ENCODE measurements around the gene SCFD2.

Gene SCFD2

GRCh38 chr4:52947401-52948056, 418.3 kb downstream of the SCFD2 start:
- no peak for TF ChIP-seq POLR2A (IDR thresholded peaks at IDR 0.05; ENCODE audit: low read depth, low read length)
- no peak for FAIRE-seq
- no peak for DNase-seq (ENCODE audit: insufficient read length, low spot score)

DNA sequence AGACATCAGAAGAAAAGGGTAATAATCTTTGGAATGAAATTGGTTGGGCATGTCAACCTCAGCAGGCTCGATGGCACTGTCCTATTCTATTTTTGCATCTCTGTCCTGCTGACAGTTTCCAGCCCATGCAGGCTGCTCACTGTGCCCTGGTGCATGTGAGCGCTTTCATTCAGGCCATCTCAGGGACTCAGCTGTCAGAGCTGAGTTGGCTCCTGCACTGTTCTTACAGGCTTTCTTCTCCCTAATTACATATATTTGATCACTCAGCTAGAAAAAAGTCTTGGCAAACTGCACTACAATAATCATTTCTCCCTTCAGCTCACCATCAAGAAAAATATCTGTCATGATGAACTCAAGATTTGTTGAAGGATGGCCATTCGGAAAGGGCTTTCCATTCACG, 419.0 kb downstream of the SCFD2 start:
- DNase-seq (ENCODE audit: insufficient read length, low spot score) (no peak), FAIRE-seq (no peak)
- TF ChIP-seq POLR2A (IDR thresholded peaks at IDR 0.05; ENCODE audit: low read depth, low read length), result no peak

DNA sequence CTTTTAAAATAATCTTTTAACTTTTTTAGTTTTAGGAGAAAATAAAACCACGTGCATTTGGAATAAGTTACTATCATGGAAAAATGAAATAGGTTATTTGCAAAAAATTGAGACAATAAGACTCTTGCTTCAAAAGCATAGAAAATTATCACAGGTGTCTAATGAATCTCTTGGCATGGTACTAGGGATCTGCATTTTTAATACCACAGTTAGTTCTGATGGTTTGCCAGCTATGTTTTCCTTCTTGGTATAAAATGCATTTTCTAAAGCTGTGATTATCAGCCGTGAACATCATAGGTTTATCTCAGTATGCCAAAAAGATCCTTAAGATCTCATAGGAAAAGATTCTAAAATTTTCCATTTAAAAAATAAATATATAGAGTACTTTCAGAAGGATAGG, 419.9 kb downstream of the SCFD2 start:
- no peak for FAIRE-seq
- no peak for TF ChIP-seq POLR2A (IDR thresholded peaks at IDR 0.05; ENCODE audit: low read depth, low read length)
- no peak for DNase-seq (ENCODE audit: insufficient read length, low spot score)

GRCh38 chr4:52945326-52945898, 420.4 kb downstream of the SCFD2 start:
- TF ChIP-seq POLR2A (IDR thresholded peaks at IDR 0.05; ENCODE audit: low read depth, low read length), result no peak
- FAIRE-seq, result no peak
- DNase-seq (ENCODE audit: insufficient read length, low spot score), result no peak

- DNase-seq (ENCODE audit: insufficient read length, low spot score) (no peak), FAIRE-seq (no peak)
- TF ChIP-seq POLR2A (IDR thresholded peaks at IDR 0.05; ENCODE audit: low read depth, low read length), result no peak
These were observed 422.2 kb downstream of the SCFD2 start for GRCh38 chr4:52943677-52944076.

GRCh38 chr4:52942936-52943335, 422.9 kb downstream of the SCFD2 start:
- DNase-seq (ENCODE audit: insufficient read length, low spot score) (no peak), FAIRE-seq (no peak)
- TF ChIP-seq POLR2A (IDR thresholded peaks at IDR 0.05; ENCODE audit: low read depth, low read length), result no peak

DNA sequence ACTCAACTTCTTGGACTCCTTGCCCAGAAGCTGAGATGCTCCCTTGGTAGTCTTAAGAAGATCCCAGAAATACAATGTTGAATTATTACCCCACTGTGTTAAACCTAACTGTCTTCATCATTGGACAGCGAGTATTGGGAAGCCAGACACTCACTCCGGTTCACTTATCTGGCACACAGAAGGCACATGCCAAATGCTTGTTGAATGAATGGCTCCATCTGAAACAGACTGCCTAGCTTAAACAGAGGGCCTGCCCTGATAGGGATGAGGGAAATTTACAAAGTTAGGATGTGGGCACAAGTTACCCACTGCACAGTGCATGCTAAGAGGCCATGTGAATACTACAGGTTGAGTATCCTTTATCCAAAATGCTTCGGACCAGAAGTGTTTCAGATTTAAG, 424.4 kb downstream of the SCFD2 start:
- TF ChIP-seq POLR2A (IDR thresholded peaks at IDR 0.05; ENCODE audit: low read depth, low read length), result no peak
- FAIRE-seq (no peak), DNase-seq (ENCODE audit: insufficient read length, low spot score) (no peak)

GRCh38 chr4:52939739-52940138, 426.1 kb downstream of the SCFD2 start:
- FAIRE-seq, result no peak

DNA sequence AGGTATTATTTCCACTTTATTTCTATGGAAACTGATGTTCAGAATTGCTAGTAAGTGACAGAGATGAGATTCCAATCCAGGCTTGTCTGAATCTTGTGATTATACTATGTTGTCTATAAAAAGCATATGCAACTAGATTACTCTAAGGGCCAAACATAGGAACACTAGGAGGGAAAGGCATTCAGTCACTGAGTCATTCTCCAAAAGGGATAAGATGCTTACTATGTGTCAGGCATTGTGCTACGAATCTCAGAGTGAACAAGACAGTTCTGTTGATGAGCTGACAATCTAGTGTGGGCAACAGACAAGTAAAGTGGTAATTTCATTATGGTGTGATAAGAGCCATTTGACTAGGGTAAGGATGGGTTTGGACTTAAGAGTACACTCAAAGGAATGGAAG, 426.5 kb downstream of the SCFD2 start:
- DNase-seq (ENCODE audit: insufficient read length, low spot score), result no peak
- no peak for FAIRE-seq
- TF ChIP-seq POLR2A (IDR thresholded peaks at IDR 0.05; ENCODE audit: low read depth, low read length), result no peak

More at GRCh38 chr4:52939739-52940138, 426.1 kb downstream of the SCFD2 start:
- no peak for DNase-seq (ENCODE audit: insufficient read length, low spot score)
- no peak for TF ChIP-seq POLR2A (IDR thresholded peaks at IDR 0.05; ENCODE audit: low read depth, low read length)

DNA sequence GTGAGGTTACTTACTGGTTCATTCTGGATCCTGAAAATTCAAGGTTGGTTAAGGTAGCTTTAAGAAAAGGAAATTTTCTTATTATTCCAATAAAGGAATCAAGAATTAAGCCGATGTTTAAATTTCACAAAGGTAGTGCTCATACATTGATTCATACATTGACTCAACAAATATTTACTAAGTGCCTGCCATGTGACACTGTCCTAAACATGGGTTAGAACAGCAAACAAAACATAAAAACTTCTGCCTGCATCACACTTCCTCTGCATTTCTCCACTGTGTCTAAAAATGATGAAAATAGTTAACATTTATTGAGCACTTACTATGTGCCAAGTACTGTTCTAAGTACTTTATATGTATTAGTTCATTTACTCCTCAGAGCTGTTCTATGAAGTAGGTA, 428.0 kb downstream of the SCFD2 start:
- DNase-seq (ENCODE audit: insufficient read length, low spot score) (no peak), FAIRE-seq (no peak)
- no peak for TF ChIP-seq POLR2A (IDR thresholded peaks at IDR 0.05; ENCODE audit: low read depth, low read length)

DNA sequence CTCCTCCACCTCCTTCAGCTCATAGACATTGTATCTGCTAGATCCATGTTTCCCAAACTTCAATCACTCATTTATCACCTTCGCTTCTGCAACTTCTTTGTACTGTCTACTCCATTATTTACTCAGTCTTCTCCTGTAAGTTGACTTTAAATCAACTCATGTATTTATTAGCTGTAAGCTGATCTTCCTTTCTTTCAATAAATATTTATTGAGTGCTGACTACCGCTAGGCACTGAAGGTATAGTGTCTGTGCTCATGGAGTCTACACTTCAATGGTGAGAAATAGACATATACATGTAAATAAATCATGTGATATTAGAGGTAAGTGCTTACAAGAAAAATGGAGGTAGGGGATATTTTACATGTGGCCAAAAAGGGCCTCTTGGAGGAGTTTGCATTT, 429.1 kb downstream of the SCFD2 start:
- FAIRE-seq, result no peak
- no peak for TF ChIP-seq POLR2A (IDR thresholded peaks at IDR 0.05; ENCODE audit: low read depth, low read length)
- no peak for DNase-seq (ENCODE audit: insufficient read length, low spot score)

GRCh38 chr4:52935317-52935716, 430.5 kb downstream of the SCFD2 start:
- TF ChIP-seq POLR2A (IDR thresholded peaks at IDR 0.05; ENCODE audit: low read depth, low read length), result no peak
- DNase-seq (ENCODE audit: insufficient read length, low spot score) (no peak), FAIRE-seq (no peak)

DNA sequence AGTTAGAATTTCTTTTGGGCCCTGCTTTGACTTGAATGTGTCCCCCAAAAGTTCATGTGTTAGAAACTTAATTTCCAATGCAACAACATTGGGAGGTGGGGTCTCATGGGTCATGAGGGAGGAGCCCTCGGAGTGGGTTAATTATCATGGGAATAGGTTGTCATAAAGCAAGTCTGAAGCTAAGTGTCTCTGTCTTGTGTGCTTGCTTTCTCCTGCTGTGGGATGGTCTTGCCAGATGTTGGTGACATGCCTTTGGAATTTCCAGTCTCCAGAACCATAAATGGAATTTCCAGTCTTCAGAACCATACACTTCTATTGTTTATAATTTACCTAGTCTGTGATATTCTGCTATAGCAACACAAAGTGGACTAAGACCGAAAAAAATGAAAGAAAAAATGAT, 432.1 kb downstream of the SCFD2 start:
- FAIRE-seq, result no peak
- no peak for DNase-seq (ENCODE audit: insufficient read length, low spot score)
- TF ChIP-seq POLR2A (IDR thresholded peaks at IDR 0.05; ENCODE audit: low read depth, low read length), result no peak

GRCh38 chr4:52932591-52933470, 433.0 kb downstream of the SCFD2 start:
- FAIRE-seq (no peak), DNase-seq (ENCODE audit: insufficient read length, low spot score) (peak; percentile 1)
- TF ChIP-seq POLR2A (IDR thresholded peaks at IDR 0.05; ENCODE audit: low read depth, low read length), result no peak

- no peak for FAIRE-seq
- DNase-seq (ENCODE audit: insufficient read length, low spot score), result no peak
- no peak for TF ChIP-seq POLR2A (IDR thresholded peaks at IDR 0.05; ENCODE audit: low read depth, low read length)
These were observed 434.6 kb downstream of the SCFD2 start for GRCh38 chr4:52931243-52931642.
